NCI-H2029 treated with DMSO at 0.1 percent for 48 hours (cell line): ENCODE results near the gene TDRD9.

Experiments
- DNase-seq: peaks from one replicate; lab custom pipeline; 2025; lab: John Stamatoyannopoulos, UW

TDRD9 gene

GRCh38 chr14:104091061-104091926 lies 163.0 kb downstream of the TDRD9 start:
- no peak for DNase-seq

GRCh38 chr14:104091927-104092771 lies 163.9 kb downstream of the TDRD9 start:
- DNase-seq = no peak

GRCh38 chr14:104092931-104093365 lies 164.7 kb downstream of the TDRD9 start:
- DNase-seq = no peak

GRCh38 chr14:104093366-104094055 lies 165.3 kb downstream of the TDRD9 start:
- no peak for DNase-seq

- no peak for DNase-seq
Observed at GRCh38 chr14:104094056-104094708, 165.9 kb downstream of the TDRD9 start.

- no peak for DNase-seq
Observed at GRCh38 chr14:104094709-104095425, 166.6 kb downstream of the TDRD9 start.

- DNase-seq = no peak
Observed at GRCh38 chr14:104095426-104096310, 167.4 kb downstream of the TDRD9 start.

- no peak for DNase-seq
Observed at GRCh38 chr14:104096318-104096717, 168.1 kb downstream of the TDRD9 start.

- no peak for DNase-seq
Observed at GRCh38 chr14:104096751-104097700, 168.8 kb downstream of the TDRD9 start.

- no peak for DNase-seq
Observed at GRCh38 chr14:104098272-104099095, 170.2 kb downstream of the TDRD9 start.

GRCh38 chr14:104099096-104100041 lies 171.1 kb downstream of the TDRD9 start:
- DNase-seq = no peak

GRCh38 chr14:104100171-104101085 lies 172.2 kb downstream of the TDRD9 start:
- no peak for DNase-seq

GRCh38 chr14:104101086-104101621 lies 172.9 kb downstream of the TDRD9 start:
- no peak for DNase-seq

GRCh38 chr14:104101651-104102281 lies 173.5 kb downstream of the TDRD9 start:
- DNase-seq = no peak
